Right atrium auricular region (tissue), 2 donors: ENCODE results near the gene GLOD5. TPM values are rescaled to one million over a fixed set of nuclear protein-coding genes. Genes with fewer than 3 reads are reported as not detected.

Source experiments
- DNase-seq: peaks from one replicate; pipeline ENCODE4 v3.0.0-alpha.2; 2019; ENCODE audit warnings: low spot score
- H3K27ac ChIP-seq, 2 donors: fragments of 200-600 bp; sonication (generic); 1 replicate in 1 of 2; 2 replicates in 1 of 2; pipeline ENCODE4 v1.5.1; 2016 to 2019
- H3K27me3 ChIP-seq, 2 donors: fragments of 200-600 bp; sonication (generic); one replicate each; pipeline versions ENCODE4 v1.5.1 to v1.6.0; 2017 to 2019
- H3K36me3 ChIP-seq: fragments of 200-600 bp; sonication (generic); one replicate; pipeline ENCODE4 v1.5.1; 2016
- H3K4me1 ChIP-seq, 2 donors: fragments of 200-600 bp; sonication (generic); one replicate each; pipeline versions ENCODE4 v1.5.1 to v1.6.0; 2017 to 2019
- H3K4me3 ChIP-seq, 2 donors: fragments of 200-600 bp; sonication (generic); 1 replicate in 1 of 2; 2 replicates in 1 of 2; pipeline ENCODE4 v1.5.1; 2017 to 2019; ENCODE audit warnings: mild to moderate bottlenecking in 1 of 2, moderate library complexity in 1 of 2
- H3K9me3 ChIP-seq, 2 donors: fragments of 200-600 bp; sonication (generic); one replicate each; pipeline ENCODE4 v1.5.1; 2019
- CTCF ChIP-seq, 2 donors: fragments of 200-600 bp; sonication (generic); IDR thresholded peaks; one replicate each; pipeline ENCODE4 v1.5.1; 2019; ENCODE audit warnings: antibody characterized with exemption in 2 of 2
- total RNA-seq, 2 donors: library from RNA; depleted of rRNA; stranded (reverse); fragments of >200 nt; gene quantifications; one replicate each; pipeline ENCODE4 v1.1.0, GENCODE V29; 2016

The GLOD5 gene
- total RNA-seq, 2 donors from 2014 or later: not detected

DNA sequence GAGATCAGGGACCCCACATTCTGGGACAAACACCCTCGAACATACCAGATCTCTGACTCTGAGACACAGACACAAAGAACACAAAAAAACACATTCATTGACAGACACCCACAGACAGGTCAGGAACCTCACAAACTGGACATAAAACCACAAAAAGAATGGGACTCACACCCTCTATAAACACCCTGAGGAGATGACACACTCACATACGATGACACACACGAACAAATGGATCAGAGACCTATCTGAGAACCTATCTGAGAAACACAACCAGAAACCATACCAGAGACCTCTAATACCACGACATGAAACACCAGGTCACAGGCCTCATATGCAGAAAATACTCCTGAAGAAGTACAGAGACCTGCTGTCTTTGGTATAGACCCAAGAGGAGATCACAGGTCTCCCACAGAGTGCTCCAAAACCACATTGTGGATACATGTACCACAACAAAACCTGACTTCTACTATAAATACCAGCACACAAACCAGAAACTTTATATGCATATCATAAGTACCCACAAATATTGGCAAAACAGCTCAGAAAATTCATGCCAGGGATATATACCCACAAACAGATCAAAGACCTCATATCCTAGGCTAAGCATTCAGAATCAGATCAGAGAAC lies 45.6 kb upstream of the GLOD5 start:
- Histone ChIP-seq H3K36me3 (no peaks in the 10 kb centered on the region), H3K4me3 (no peak overlapping the region), H3K9me3 (no peaks in the 10 kb centered on the region), H3K4me1 (peaks cover 0 to 6% of the 10 kb centered on the region in 2 donors), H3K27me3 (no peaks in the 10 kb centered on the region), H3K27ac (no peak overlapping the region)
- DNase-seq: no peak
- no peak for TF ChIP-seq CTCF (IDR thresholded peaks at IDR 0.05)

DNA sequence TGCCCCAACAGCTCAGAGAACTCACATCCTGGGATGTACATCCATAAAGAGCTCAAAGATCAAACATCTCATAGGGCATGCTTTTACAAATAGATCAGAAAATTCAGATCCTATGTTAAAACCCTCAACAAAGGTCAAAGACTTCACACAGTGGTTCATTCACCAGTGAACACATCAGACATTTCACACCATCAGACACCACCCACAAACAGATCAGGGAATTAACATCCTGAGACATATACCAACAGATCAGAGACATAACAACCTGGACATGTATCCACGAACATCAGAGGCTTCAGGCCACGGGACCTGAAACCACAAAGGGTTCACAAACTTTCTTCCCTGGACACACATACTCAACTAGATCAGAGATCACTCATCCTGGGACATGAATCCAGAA lies 41.6 kb upstream of the GLOD5 start:
- Histone ChIP-seq H3K4me3 (no peak overlapping the region), H3K36me3 (no peaks in the 10 kb centered on the region), H3K27ac (no peak overlapping the region), H3K9me3 (no peaks in the 10 kb centered on the region), H3K4me1 (no peaks in the 10 kb centered on the region), H3K27me3 (no peaks in the 10 kb centered on the region)
- no peak for TF ChIP-seq CTCF (IDR thresholded peaks at IDR 0.05)
- DNase-seq: no peak

DNA sequence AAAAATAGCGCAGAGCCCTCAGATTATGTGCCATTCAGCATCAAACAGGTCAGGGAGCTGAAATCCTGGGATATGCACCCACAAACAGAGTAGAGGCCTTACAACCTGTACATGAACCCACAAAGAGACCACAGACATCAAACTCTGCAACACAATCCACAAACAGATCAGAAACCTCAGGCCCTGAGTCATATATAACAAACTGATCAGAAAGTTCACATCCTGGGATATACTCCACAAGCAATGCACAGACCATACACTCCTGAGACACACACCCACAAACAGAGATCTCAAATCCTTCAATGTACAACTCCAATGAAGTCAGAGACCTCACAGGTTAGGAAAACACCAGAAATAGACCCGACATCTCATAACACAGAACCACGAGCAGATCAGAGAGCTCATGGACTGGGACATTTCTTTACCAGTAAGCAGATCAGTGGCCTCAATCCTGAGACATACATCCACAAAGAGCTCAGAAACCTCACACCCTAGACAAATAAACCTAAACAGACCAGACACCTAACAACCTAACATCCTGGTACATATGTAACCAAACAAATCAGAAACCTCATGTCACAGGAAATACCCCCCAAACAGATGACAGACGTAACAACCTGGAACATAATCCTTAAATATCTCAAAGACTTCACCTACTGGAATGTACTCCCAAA lies 40.8 kb upstream of the GLOD5 start:
- H3K4me1 ChIP-seq: no peaks in the 10 kb centered on the region
- H3K9me3 ChIP-seq: no peaks in the 10 kb centered on the region
- H3K4me3 ChIP-seq: no peak overlapping the region
- H3K27ac ChIP-seq: no peak overlapping the region
- no peaks in the 10 kb centered on the region for H3K36me3 ChIP-seq
- TF ChIP-seq CTCF (IDR thresholded peaks at IDR 0.05): no peak
- DNase-seq: no peak
- no peaks in the 10 kb centered on the region for H3K27me3 ChIP-seq

DNA sequence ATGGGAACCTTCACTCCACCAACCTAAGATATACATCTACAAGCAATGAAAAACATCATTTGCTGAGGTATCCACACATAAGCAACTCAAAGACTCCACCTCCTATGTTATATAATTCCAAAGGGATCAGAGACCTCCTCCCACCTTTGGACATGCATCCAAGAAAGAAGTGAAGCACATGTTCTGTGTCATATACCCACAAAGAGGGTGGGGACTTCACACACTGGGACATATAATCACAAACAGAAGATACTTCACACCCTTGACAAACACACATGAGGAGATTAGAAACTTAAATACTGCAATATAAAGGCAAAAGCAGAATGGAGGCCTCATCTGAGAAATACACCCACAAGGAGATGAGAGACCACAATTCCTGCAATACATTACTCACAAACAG lies 39.6 kb upstream of the GLOD5 start:
- Histone ChIP-seq H3K27ac (no peak overlapping the region), H3K4me1 (no peaks in the 10 kb centered on the region), H3K9me3 (no peaks in the 10 kb centered on the region), H3K27me3 (no peaks in the 10 kb centered on the region), H3K4me3 (no peak overlapping the region), H3K36me3 (no peaks in the 10 kb centered on the region)
- no peak for DNase-seq
- TF ChIP-seq CTCF (IDR thresholded peaks at IDR 0.05): no peak

DNA sequence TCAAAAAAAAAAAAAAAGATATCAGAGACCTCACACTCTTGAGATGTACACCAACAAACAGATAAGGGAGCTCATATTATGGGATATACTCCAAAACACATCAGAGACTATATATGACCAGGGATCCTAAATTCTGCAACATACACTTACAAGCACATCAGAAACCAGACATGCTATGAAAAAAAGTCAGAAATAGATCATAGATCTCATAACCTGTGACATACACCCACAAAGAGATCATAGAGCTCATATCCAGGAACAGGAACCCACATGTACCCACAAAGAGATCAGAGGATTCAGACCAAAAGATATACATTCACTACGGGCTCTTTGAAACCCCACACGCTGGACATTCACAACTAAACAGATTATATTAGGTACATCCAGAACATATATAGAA lies 35.0 kb upstream of the GLOD5 start:
- Histone ChIP-seq H3K4me1 (no peaks in the 10 kb centered on the region), H3K9me3 (no peaks in the 10 kb centered on the region), H3K27me3 (no peaks in the 10 kb centered on the region), H3K27ac (no peak overlapping the region), H3K4me3 (no peak overlapping the region), H3K36me3 (no peaks in the 10 kb centered on the region)
- TF ChIP-seq CTCF (IDR thresholded peaks at IDR 0.05): no peak
- no peak for DNase-seq

- Histone ChIP-seq H3K4me3 (no peak overlapping the region), H3K9me3 (no peaks in the 10 kb centered on the region), H3K27ac (no peak overlapping the region), H3K27me3 (no peaks in the 10 kb centered on the region), H3K36me3 (no peaks in the 10 kb centered on the region), H3K4me1 (no peaks in the 10 kb centered on the region)
- TF ChIP-seq CTCF (IDR thresholded peaks at IDR 0.05): no peak
- no peak for DNase-seq
Observed at GRCh38 chrX:48728653-48729052, 32.9 kb upstream of the GLOD5 start.
